HepG2 (cell line): ENCODE measurements around the gene IGFLR1. TPM values are rescaled to one million over a fixed set of nuclear protein-coding genes. Genes with fewer than 3 reads are reported as not detected.
A peak's percentile ranks its signal among the peaks of the same experiment; 100 is the strongest.

Source experiments
- ARNT2 ChIP-seq: sonication (generic); formaldehyde crosslinking; IDR thresholded peaks from 2 replicates; pipeline ENCODE4 v1.8.0; 2022; ENCODE audit warnings: mild to moderate bottlenecking, low read depth, missing genetic modification reagents, moderate library complexity
- GLMP ChIP-seq: sonication (generic); formaldehyde crosslinking; IDR thresholded peaks from 2 replicates; pipeline ENCODE4 v1.9.0; 2021; ENCODE audit warnings: missing genetic modification reagents, mild to moderate bottlenecking, borderline replicate concordance
- HMGA1 ChIP-seq: sonication (generic); formaldehyde crosslinking; conservative IDR thresholded peaks from 2 replicates; pipeline ENCODE4 v1.4.0; 2020; ENCODE audit warnings: missing genetic modification reagents
- NAIF1 ChIP-seq: sonication (generic); formaldehyde crosslinking; IDR thresholded peaks from 2 replicates; pipeline ENCODE4 v1.5.0; 2020; ENCODE audit warnings: mild to moderate bottlenecking, missing genetic modification reagents, borderline replicate concordance
- REPIN1 ChIP-seq: sonication (generic); formaldehyde crosslinking; IDR thresholded peaks from 2 replicates; pipeline ENCODE4 v1.8.0; 2022; ENCODE audit warnings: missing genetic modification reagents, low read depth, mild to moderate bottlenecking, borderline replicate concordance
- SP2 ChIP-seq: sonication (generic); formaldehyde crosslinking; IDR thresholded peaks from 2 replicates; pipeline ENCODE4 v1.5.1; 2020; ENCODE audit warnings: mild to moderate bottlenecking, missing genetic modification reagents
- XRCC5 ChIP-seq: fragments of 200-400 bp; formaldehyde crosslinking; optimal IDR thresholded peaks from 2 replicates; pipeline ENCODE3; 2017; ENCODE audit warnings: mild to moderate bottlenecking, low read length
- ZBTB38 ChIP-seq: sonication (generic); formaldehyde crosslinking; IDR thresholded peaks from 2 replicates; pipeline ENCODE4 v1.5.1; 2020; ENCODE audit warnings: mild to moderate bottlenecking, missing genetic modification reagents
- ZBTB40 ChIP-seq, 2 experiments: fragments of 450-650 bp in 1 of 2; sonication (generic) in 1 of 2; formaldehyde crosslinking in 1 of 2; IDR thresholded peaks; 2 replicates each; pipeline versions ENCODE4 v1.6.1 to v1.8.0; 2016 to 2022; ENCODE audit warnings: antibody characterized with exemption in 1 of 2, mild to moderate bottlenecking in 1 of 2, missing genetic modification reagents in 1 of 2
- ZBTB42 ChIP-seq: sonication (generic); formaldehyde crosslinking; IDR thresholded peaks from 2 replicates; pipeline ENCODE4 v1.5.0; 2020; ENCODE audit warnings: mild to moderate bottlenecking, missing genetic modification reagents
- ZFY ChIP-seq: sonication (generic); formaldehyde crosslinking; IDR thresholded peaks from 2 replicates; pipeline ENCODE4 v1.4.0; 2020; ENCODE audit warnings: missing genetic modification reagents
- ZNF280D ChIP-seq: sonication (generic); formaldehyde crosslinking; IDR thresholded peaks from 2 replicates; pipeline ENCODE4 v1.5.1; 2020; ENCODE audit warnings: mild to moderate bottlenecking, missing genetic modification reagents
- ZNF530 ChIP-seq: sonication (generic); formaldehyde crosslinking; IDR thresholded peaks from 2 replicates; pipeline ENCODE4 v1.5.0; 2020; ENCODE audit warnings: low read depth, mild to moderate bottlenecking, missing genetic modification reagents
- ZNF577 ChIP-seq: sonication (generic); formaldehyde crosslinking; IDR thresholded peaks from 2 replicates; pipeline ENCODE4 v1.4.0; 2020; ENCODE audit warnings: mild to moderate bottlenecking, low read depth, missing genetic modification reagents, borderline replicate concordance
- ZNF768 ChIP-seq: sonication (generic); formaldehyde crosslinking; IDR thresholded peaks from 2 replicates; pipeline ENCODE4 v1.4.0; 2020; ENCODE audit warnings: missing genetic modification reagents
- polyA plus RNA-seq, 8 experiments: library from polyadenylated mRNA; depleted of rRNA in 3 of 8; stranded (reverse) in 7 of 8; unstranded in 1 of 8; fragments of >200 nt; fragmentation: Illumina TruSeq in 4 of 8; extraction: Trizol in 4 of 8; gene quantifications; 2 replicates each; pipeline versions ENCODE4 v1.2.1 to v1.2.3, GENCODE V29; 2011 to 2016; ENCODE audit warnings: low read depth in 4 of 8, missing spikeins in 1 of 8, mixed read lengths in 1 of 8; ENCODE audit not compliant: insufficient read depth in 1 of 8
- total RNA-seq, 5 experiments: library from RNA; depleted of rRNA; stranded (reverse); fragments of >200 nt; fragmentation: Illumina TruSeq; extraction: Trizol; gene quantifications; 2 replicates each; pipeline ENCODE4 v1.2.3, GENCODE V29; 2016; ENCODE audit warnings: low read depth in 1 of 5

IGFLR1 gene
- total and polyA plus RNA-seq, 2 of the 13 experiments (the other 11 are each of a cell fraction or from before 2014, with no cell fraction given): 5.4 to 8.9 TPM

- TF ChIP-seq ZBTB40 (IDR thresholded peaks at IDR 0.05) (no peak), ZBTB40 (CRISPR knock-in tag; IDR thresholded peaks at IDR 0.05) (peak; percentile 48; the same call in 1 of the 2 replicates), ZNF768 (CRISPR knock-in tag) (0 out of 2 replicates have a peak, but pooled peaks have one; percentile 36), XRCC5 (peak; percentile 52), ZNF577 (CRISPR knock-in tag) (no peak), HMGA1 (CRISPR knock-in tag) (no peak), ZBTB42 (CRISPR knock-in tag) (no peak), ZBTB38 (CRISPR knock-in tag) (no peak), ZNF530 (CRISPR knock-in tag) (no peak), ZFY (CRISPR knock-in tag) (peak; percentile 1; the same call in 1 of the 2 replicates), NAIF1 (CRISPR knock-in tag) (no peak), REPIN1 (CRISPR knock-in tag) (no peak), ARNT2 (CRISPR knock-in tag) (peak; percentile 66; the same call in 1 of the 2 replicates), SP2 (CRISPR knock-in tag) (peak; percentile 76), ZNF280D (CRISPR knock-in tag) (no peak), GLMP (CRISPR knock-in tag) (no peak)
Observed at GRCh38 chr19:35744430-35745327, 2.4 kb upstream of the IGFLR1 start (continued).
